DOHH2 (cell line): ENCODE results near the gene ALK.

ENCODE experiments used
- H3F3A ChIP-seq: fragments of 200-600 bp; sonication (generic), shearing (Covaris generic); 2 replicates; pipeline ENCODE4 v1.6.0; 2016; ENCODE audit warnings: antibody characterized with exemption, mild to moderate bottlenecking; ENCODE audit not compliant: control insufficient read depth, insufficient read depth
- H3K27ac ChIP-seq: fragments of 200-600 bp; sonication (generic); 2 replicates; pipeline ENCODE4 v1.5.1; 2014; ENCODE audit warnings: low read depth, mild to moderate bottlenecking, low read length, moderate library complexity
- H3K27me3 ChIP-seq: fragments of 200-600 bp; sonication (generic); 2 replicates; pipeline ENCODE4 v1.6.1; 2014; ENCODE audit warnings: mild to moderate bottlenecking, low read length, mixed read lengths; ENCODE audit not compliant: control insufficient read depth
- H3K36me3 ChIP-seq: fragments of 200-600 bp; sonication (generic); 2 replicates; pipeline ENCODE4 v1.6.1; 2014; ENCODE audit warnings: mild to moderate bottlenecking, low read length, moderate library complexity, mixed read lengths; ENCODE audit not compliant: control insufficient read depth
- H3K4me1 ChIP-seq: fragments of 200-600 bp; sonication (generic); 2 replicates; pipeline ENCODE4 v1.6.1; 2014; ENCODE audit warnings: mild to moderate bottlenecking, low read length, mixed read lengths; ENCODE audit not compliant: control insufficient read depth
- H3K4me2 ChIP-seq: fragments of 200-600 bp; sonication (generic); 2 replicates; pipeline ENCODE4 v1.6.0; 2014; ENCODE audit warnings: mild to moderate bottlenecking, low read length, moderate library complexity
- H3K4me3 ChIP-seq: fragments of 200-600 bp; sonication (generic); 2 replicates; pipeline ENCODE4 v1.5.1; 2014; ENCODE audit warnings: mild to moderate bottlenecking, low read length, mixed read lengths
- H3K79me2 ChIP-seq: fragments of 200-600 bp; sonication (generic); 2 replicates; pipeline ENCODE4 v1.6.1; 2014; ENCODE audit warnings: mild to moderate bottlenecking, low read length, mixed read lengths; ENCODE audit not compliant: control insufficient read depth
- H3K9me2 ChIP-seq: fragments of 200-600 bp; sonication (generic); replicated peaks from 2 replicates; pipeline ENCODE4 v1.6.1; 2014; ENCODE audit warnings: mild to moderate bottlenecking, low read length, mixed read lengths; ENCODE audit not compliant: control insufficient read depth
- H3K9me3 ChIP-seq: fragments of 200-600 bp; sonication (generic); 2 replicates; pipeline ENCODE4 v1.6.1; 2014; ENCODE audit warnings: antibody characterized with exemption, low read length, mixed read lengths; ENCODE audit not compliant: control insufficient read depth, insufficient read depth
- H4K20me1 ChIP-seq: fragments of 200-600 bp; sonication (generic); 2 replicates; pipeline ENCODE4 v1.6.0; 2014; ENCODE audit warnings: low read depth, mild to moderate bottlenecking, antibody characterized with exemption, low read length, moderate library complexity; ENCODE audit not compliant: control insufficient read depth, insufficient read depth
- EZH2phosphoT487 ChIP-seq: fragments of 200-600 bp; sonication (generic); IDR thresholded peaks from 2 replicates; pipeline ENCODE4 v1.6.1; 2017; ENCODE audit warnings: borderline replicate concordance, mild to moderate bottlenecking, antibody characterized with exemption, low read length, moderate library complexity, mixed read lengths
- TF ChIP-seq, protein P1 (sequence below): fragments of 200-600 bp; sonication (generic); IDR thresholded peaks from one replicate; pipeline ENCODE4 v1.5.1; 2014; ENCODE audit warnings: antibody characterized with exemption, mild to moderate bottlenecking, low read depth, low read length; ENCODE audit not compliant: poor library complexity, severe bottlenecking

The ALK gene

DNA sequence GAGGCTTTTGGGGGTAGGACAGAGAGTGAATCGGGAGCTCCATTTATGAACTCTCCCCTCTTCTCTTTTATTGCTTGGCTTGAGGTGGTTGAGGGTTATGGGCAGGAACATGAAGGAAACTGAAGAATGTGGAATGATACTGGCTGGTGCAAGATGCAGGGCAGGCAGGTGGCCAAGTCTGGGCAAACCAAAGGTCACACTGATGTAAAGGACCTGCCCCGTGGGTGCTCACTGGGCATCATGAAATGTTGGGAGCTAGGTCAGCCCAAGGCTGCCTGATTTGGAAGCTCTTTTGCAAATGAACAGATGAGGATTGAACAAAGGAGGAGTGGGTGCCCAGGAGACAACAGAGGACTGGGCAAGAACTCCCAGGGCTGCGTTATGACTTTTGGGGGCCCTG, 477.2 kb downstream of the ALK start:
- no peak overlapping the region for H3K4me2 ChIP-seq
- H3K27me3 ChIP-seq, result no peaks in the 10 kb centered on the region
- no peaks in the 10 kb centered on the region for H3K9me3 ChIP-seq
- no peak for TF ChIP-seq EZH2phosphoT487
- TF ChIP-seq, protein P1, sequence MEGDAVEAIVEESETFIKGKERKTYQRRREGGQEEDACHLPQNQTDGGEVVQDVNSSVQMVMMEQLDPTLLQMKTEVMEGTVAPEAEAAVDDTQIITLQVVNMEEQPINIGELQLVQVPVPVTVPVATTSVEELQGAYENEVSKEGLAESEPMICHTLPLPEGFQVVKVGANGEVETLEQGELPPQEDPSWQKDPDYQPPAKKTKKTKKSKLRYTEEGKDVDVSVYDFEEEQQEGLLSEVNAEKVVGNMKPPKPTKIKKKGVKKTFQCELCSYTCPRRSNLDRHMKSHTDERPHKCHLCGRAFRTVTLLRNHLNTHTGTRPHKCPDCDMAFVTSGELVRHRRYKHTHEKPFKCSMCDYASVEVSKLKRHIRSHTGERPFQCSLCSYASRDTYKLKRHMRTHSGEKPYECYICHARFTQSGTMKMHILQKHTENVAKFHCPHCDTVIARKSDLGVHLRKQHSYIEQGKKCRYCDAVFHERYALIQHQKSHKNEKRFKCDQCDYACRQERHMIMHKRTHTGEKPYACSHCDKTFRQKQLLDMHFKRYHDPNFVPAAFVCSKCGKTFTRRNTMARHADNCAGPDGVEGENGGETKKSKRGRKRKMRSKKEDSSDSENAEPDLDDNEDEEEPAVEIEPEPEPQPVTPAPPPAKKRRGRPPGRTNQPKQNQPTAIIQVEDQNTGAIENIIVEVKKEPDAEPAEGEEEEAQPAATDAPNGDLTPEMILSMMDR, result no peak
- H3K79me2 ChIP-seq, result no peaks in the 10 kb centered on the region
- no peak overlapping the region for H3K4me3 ChIP-seq
- no peaks in the 10 kb centered on the region for H3K9me2 ChIP-seq
- H4K20me1 ChIP-seq, result no peaks in the 10 kb centered on the region
- H3K36me3 ChIP-seq, result no peaks in the 10 kb centered on the region
- no peaks in the 10 kb centered on the region for H3K4me1 ChIP-seq
- no peaks in the 10 kb centered on the region for H3F3A ChIP-seq
- H3K27ac ChIP-seq, result no peak overlapping the region

DNA sequence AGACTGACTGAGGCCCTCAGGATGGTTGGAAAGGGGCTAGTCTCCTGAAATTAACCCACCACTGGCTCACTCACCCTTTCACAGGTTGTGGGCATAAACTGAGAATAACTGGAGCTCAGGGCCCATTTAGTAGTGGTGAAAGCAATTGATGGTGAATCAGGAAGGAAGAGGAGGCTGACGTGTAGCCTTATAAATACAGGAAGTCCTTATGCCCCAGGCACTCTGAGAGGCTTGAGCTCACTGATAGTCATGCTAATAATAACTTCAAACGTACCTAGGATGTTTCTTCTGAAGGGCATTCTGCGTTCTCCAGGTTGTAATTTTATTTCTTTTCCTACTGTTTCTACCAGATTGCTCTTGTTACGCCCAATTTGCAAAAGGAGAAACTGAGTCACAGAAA, 477.8 kb downstream of the ALK start:
- Histone ChIP-seq H3K9me2 (no peaks in the 10 kb centered on the region), H3F3A (no peaks in the 10 kb centered on the region), H3K9me3 (no peaks in the 10 kb centered on the region), H3K27ac (no peak overlapping the region), H3K4me2 (no peak overlapping the region), H3K4me3 (no peak overlapping the region), H4K20me1 (no peaks in the 10 kb centered on the region), H3K27me3 (no peaks in the 10 kb centered on the region), H3K79me2 (no peaks in the 10 kb centered on the region), H3K4me1 (no peaks in the 10 kb centered on the region), H3K36me3 (no peaks in the 10 kb centered on the region)
- TF ChIP-seq, protein P1, result no peak
- TF ChIP-seq EZH2phosphoT487, result no peak

DNA sequence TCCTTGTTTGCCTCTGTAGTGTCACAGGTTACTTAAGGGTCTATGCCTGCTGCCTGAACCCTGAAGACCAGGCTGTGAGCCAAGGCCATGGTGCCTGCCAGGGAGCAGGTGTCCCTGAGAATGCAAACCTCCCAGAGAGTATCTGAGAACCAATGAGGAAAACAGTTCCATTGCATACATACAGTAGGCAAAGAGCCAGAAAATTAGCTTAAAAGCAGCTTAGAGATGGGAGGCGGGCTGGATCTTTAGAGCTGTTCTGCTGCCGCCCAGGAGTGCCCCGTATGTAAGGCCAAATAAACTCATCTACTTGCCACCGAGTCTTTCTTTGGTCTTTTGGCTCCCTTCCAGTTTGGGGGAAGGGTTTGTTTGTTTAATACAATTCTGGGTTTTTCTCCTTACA, 478.2 kb downstream of the ALK start:
- Histone ChIP-seq H4K20me1 (no peaks in the 10 kb centered on the region), H3K27me3 (no peaks in the 10 kb centered on the region), H3K4me1 (no peaks in the 10 kb centered on the region), H3K4me2 (no peak overlapping the region), H3K4me3 (no peak overlapping the region), H3F3A (no peaks in the 10 kb centered on the region), H3K9me3 (no peaks in the 10 kb centered on the region), H3K36me3 (no peaks in the 10 kb centered on the region), H3K9me2 (no peaks in the 10 kb centered on the region), H3K27ac (no peak overlapping the region), H3K79me2 (no peaks in the 10 kb centered on the region)
- no peak for TF ChIP-seq EZH2phosphoT487
- TF ChIP-seq, protein P1, result no peak
